OCI-LY7 (cell line): ENCODE data around the gene ANTKMT. TPM values are rescaled to one million over a fixed set of nuclear protein-coding genes. Genes with fewer than 3 reads are reported as not detected.

Source experiments
- BruUV-seq: library from RNA; stranded (reverse); fragments of 400-500 nt; replicated peaks from 2 replicates; lab custom pipeline; 2021; lab: Mats Ljungman, UMichigan
- CTCF ChIA-PET: fragments of 300-600 bp; sonication (Branson Sonifier 250); formaldehyde crosslinking; loops from one replicate; lab custom pipeline; 2022; ENCODE audit warnings: antibody characterized with exemption; ENCODE audit not compliant: unreplicated experiment; lab: Charles Lee
- POLR2A ChIA-PET: fragments of 300-600 bp; sonication (Branson Sonifier 250); formaldehyde crosslinking; loops from one replicate; lab custom pipeline; 2022; ENCODE audit warnings: antibody characterized with exemption; lab: Charles Lee
- DNase-seq: peaks from one replicate; pipeline ENCODE4 v3.0.0-alpha.2; 2015; ENCODE audit warnings: low spot score
- H2AFZ ChIP-seq: fragments of 200-600 bp; sonication (generic), shearing (Covaris generic); 2 replicates; pipeline ENCODE4 v1.6.1; 2014; ENCODE audit warnings: mild to moderate bottlenecking, antibody characterized with exemption, low read length, moderate library complexity
- H3K27ac ChIP-seq: fragments of 200-600 bp; sonication (generic); 2 replicates; pipeline ENCODE4 v1.5.1; 2014; ENCODE audit warnings: mixed run types, low read depth, mild to moderate bottlenecking, moderate library complexity, low read length, inconsistent platforms; ENCODE audit not compliant: poor library complexity, severe bottlenecking
- H3K36me3 ChIP-seq: fragments of 200-600 bp; sonication (generic); 2 replicates; pipeline ENCODE4 v1.6.1; 2014; ENCODE audit warnings: mild to moderate bottlenecking, antibody characterized with exemption, low read length, moderate library complexity, mixed read lengths; ENCODE audit not compliant: insufficient read depth
- H3K4me1 ChIP-seq: fragments of 200-600 bp; sonication (generic); 2 replicates; pipeline ENCODE4 v1.5.1; 2014; ENCODE audit warnings: mild to moderate bottlenecking, low read length; ENCODE audit not compliant: insufficient read depth, poor library complexity, severe bottlenecking
- H3K4me2 ChIP-seq: fragments of 200-600 bp; sonication (generic); 2 replicates; pipeline ENCODE4 v1.6.1; 2014; ENCODE audit warnings: mild to moderate bottlenecking, low read length
- H3K4me3 ChIP-seq: fragments of 200-600 bp; sonication (generic); 2 replicates; pipeline ENCODE4 v1.5.1; 2014; ENCODE audit warnings: mild to moderate bottlenecking, low read depth, low read length; ENCODE audit not compliant: poor library complexity, severe bottlenecking
- H3K79me2 ChIP-seq: fragments of 200-600 bp; sonication (generic); 2 replicates; pipeline ENCODE4 v1.6.1; 2016; ENCODE audit warnings: low read depth, mild to moderate bottlenecking, low read length, moderate library complexity, mixed read lengths; ENCODE audit not compliant: insufficient read depth
- H3K9me2 ChIP-seq: fragments of 200-600 bp; sonication (generic); 2 replicates; pipeline ENCODE4 v1.6.1; 2016; ENCODE audit warnings: mild to moderate bottlenecking, low read length, mixed read lengths; ENCODE audit not compliant: insufficient read depth
- H3K9me3 ChIP-seq: fragments of 200-600 bp; sonication (generic); 2 replicates; pipeline ENCODE4 v1.6.1; 2014; ENCODE audit warnings: mild to moderate bottlenecking, mixed run types, low read length, mixed read lengths
- H4K20me1 ChIP-seq: fragments of 200-600 bp; sonication (generic); 2 replicates; pipeline ENCODE4 v1.6.1; 2014; ENCODE audit warnings: mild to moderate bottlenecking, antibody characterized with exemption, low read length, moderate library complexity, mixed read lengths; ENCODE audit not compliant: insufficient read depth
- CTCF ChIP-seq: fragments of 200-600 bp; sonication (generic); conservative IDR thresholded peaks from 2 replicates; pipeline ENCODE4 v1.5.1; 2014; ENCODE audit warnings: mild to moderate bottlenecking, antibody characterized with exemption, low read length, moderate library complexity, mixed read lengths
- EZH2phosphoT487 ChIP-seq: fragments of 200-600 bp; sonication (generic); IDR thresholded peaks from 2 replicates; pipeline ENCODE4 v1.6.1; 2018; ENCODE audit warnings: low read depth, borderline replicate concordance, mild to moderate bottlenecking, mixed run types, antibody characterized with exemption, low read length, moderate library complexity, mixed read lengths
- intact Hi-C: fragments of 100-400 bp; cut with micrococcal nuclease; formaldehyde crosslinking; loops from one replicate; pipeline ENCODE4 v1.10.0; 2022; ENCODE audit not compliant: unreplicated experiment
- total RNA-seq, 2 experiments: library from RNA; depleted of rRNA in 1 of 2; stranded (reverse); fragments of >200 nt in 1 of 2; shearing (Covaris generic) in 1 of 2; gene quantifications; 2 replicates each; pipeline ENCODE4 v1.2.3, GENCODE V29; 2014 to 2022

ANTKMT gene
- total RNA-seq, 2 experiments from 2014 or later = 46.5 to 51.3 TPM

GRCh38 chr16:674214-674881 is 46.6 kb upstream of the ANTKMT start:
- no TSS peak for BruUV-seq
- Histone ChIP-seq H3K4me2 (no peak overlapping the region), H3K4me3 (no peak overlapping the region), H3K9me3 (no peaks in the 10 kb centered on the region), H3K36me3 (peaks cover 45% of the 10 kb centered on the region), H2AFZ (no peak overlapping the region), H3K79me2 (no peaks in the 10 kb centered on the region), H3K27ac (no peak overlapping the region), H4K20me1 (no peaks in the 10 kb centered on the region; the same call in 1 of the 2 replicates), H3K9me2 (no peaks in the 10 kb centered on the region), H3K4me1 (peaks cover 13% of the 10 kb centered on the region)
- intact Hi-C loops = no loop called here
- ChIA-PET POLR2A (no interaction called here), CTCF (no interaction called here)
- DNase-seq = no peak
- no peak for TF ChIP-seq CTCF
- no peak for TF ChIP-seq EZH2phosphoT487

DNA sequence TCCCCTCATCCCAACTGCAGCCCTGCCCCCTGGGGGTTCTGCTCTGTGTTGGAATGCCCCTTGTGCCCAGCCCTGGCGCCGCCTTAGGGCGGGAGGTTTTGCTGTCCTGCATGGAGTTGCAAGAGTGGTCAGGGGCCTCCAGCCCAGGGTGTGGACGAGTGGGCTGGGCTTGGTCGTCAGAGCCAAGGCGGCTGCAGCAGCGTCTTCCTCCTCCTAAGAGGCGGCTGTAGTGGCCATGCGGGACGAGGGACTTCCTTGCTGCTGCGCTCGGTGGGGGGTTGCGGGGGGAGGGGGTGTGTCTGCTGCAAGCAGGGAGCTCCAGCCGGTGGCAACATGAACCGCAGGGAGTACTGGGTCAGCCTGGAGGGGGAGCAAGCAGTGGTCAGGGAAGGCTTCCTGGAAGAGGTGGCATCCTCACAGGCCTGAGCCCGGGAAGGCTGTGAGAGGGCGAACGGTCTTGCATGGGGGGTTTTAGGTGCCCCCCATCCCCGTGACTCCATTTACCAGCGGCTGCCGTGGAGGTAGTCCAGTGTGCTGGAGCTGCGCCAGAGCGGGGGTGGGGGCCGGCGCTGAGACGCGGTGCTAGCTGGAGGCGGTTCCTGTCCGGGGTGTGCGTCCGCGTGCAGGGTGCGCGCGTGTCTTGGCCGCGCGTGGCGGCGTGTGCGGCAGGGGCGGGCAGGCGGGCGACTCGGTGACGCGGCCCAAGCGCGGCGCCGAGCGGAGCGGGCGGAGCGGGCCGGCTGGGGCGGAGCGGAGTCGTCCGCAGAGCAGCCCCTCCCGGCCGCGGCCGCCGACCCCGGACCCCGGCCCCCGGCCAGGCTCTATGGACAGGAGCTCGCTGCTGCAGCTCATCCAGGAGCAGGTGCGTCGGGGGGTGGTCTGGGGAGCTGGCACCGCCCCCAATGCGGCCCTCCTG is 45.7 kb upstream of the ANTKMT start, which contains the start of gene RHBDL1:
TSS of gene RHBDL1 (plus strand) at position 704 of the 916 bp plus-strand sequence. CDS start at position 824, 120 bp downstream.
- BruUV-seq = no TSS peak
- H3K4me2 ChIP-seq = no peak within 1 kb of the TSS
- CTCF ChIA-PET = interaction anchor here (0.6 kb wide), 1 partner anchor 93 kb away, joined by 4 read pairs; no protein-coding TSS in a partner anchor

More for the DNA sequence above, 45.7 kb upstream of the ANTKMT start, which contains the start of gene RHBDL1:
- Histone ChIP-seq H3K4me3 (no peak within 1 kb of the TSS), H3K9me2 (no peaks in the 10 kb centered on the region), H4K20me1 (no peaks in the 10 kb centered on the region; the same call in 1 of the 2 replicates), H3K36me3 (peaks cover 40% of the 10 kb centered on the region), H3K4me1 (peaks cover 13% of the 10 kb centered on the region), H3K79me2 (no peaks in the 10 kb centered on the region), H3K27ac (no peak within 1 kb of the TSS), H3K9me3 (no peaks in the 10 kb centered on the region), H2AFZ (no peak within 1 kb of the TSS)
- DNase-seq = no peak
- POLR2A ChIA-PET = no interaction called here
- TF ChIP-seq EZH2phosphoT487 = no peak
- TF ChIP-seq CTCF = no peak
- intact Hi-C loops = no loop called here
